NB4 (cell line): ENCODE measurements around the gene BTBD9.

Source experiments
- DNase-seq: peaks from one replicate; pipeline ENCODE4 v3.0.0; 2010; ENCODE audit warnings: low read depth
- H3K4me3 ChIP-seq: one replicate; pipeline ENCODE4 v1.5.1; 2011; ENCODE audit warnings: mild to moderate bottlenecking, low read depth, low read length, moderate library complexity
- MAX ChIP-seq: IDR thresholded peaks from 2 replicates; pipeline ENCODE4 v1.6.1; 2011; ENCODE audit warnings: low read depth, low read length
- MYC ChIP-seq: IDR thresholded peaks from 2 replicates; pipeline ENCODE4 v1.6.1; 2011; ENCODE audit warnings: low read depth, low read length
- POLR2A ChIP-seq: IDR thresholded peaks from 2 replicates; pipeline ENCODE4 v1.6.1; 2011; ENCODE audit warnings: mild to moderate bottlenecking; ENCODE audit not compliant: insufficient read length; ENCODE audit errors: extremely low read depth
- TF ChIP-seq, protein P1 (sequence below): IDR thresholded peaks from one replicate; pipeline ENCODE4 v1.5.1; 2012; ENCODE audit warnings: low read depth, low read length

The BTBD9 gene

DNA sequence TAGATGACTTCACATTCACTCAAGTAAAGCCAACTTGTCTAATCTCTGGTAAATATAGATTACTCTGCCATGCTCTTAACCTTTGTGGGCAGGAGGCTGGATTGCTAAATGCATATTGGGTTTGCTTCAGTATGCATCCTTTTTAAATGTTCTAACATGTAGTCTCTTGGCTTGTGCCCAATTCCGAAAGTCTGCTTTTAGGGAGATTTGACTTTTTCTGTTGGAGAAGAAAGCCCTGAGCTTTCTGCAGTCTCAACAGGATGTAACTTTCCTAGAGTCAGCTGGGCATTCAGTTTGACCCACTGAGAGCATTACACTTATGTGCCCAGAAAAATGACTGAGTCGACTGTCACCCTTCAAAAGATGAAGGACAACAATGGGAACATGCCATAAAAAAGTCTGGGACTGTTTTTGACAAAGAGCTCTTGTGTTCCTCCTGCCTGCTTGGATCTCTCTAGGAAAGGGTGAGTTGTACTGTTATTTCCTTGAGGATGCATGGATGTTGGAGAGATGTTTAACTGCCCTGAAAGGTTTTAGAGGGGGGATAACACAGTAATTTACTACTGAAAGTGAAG, 520.9 kb downstream of the BTBD9 start:
- H3K4me3 ChIP-seq: no peak overlapping the region
- TF ChIP-seq, protein P1, sequence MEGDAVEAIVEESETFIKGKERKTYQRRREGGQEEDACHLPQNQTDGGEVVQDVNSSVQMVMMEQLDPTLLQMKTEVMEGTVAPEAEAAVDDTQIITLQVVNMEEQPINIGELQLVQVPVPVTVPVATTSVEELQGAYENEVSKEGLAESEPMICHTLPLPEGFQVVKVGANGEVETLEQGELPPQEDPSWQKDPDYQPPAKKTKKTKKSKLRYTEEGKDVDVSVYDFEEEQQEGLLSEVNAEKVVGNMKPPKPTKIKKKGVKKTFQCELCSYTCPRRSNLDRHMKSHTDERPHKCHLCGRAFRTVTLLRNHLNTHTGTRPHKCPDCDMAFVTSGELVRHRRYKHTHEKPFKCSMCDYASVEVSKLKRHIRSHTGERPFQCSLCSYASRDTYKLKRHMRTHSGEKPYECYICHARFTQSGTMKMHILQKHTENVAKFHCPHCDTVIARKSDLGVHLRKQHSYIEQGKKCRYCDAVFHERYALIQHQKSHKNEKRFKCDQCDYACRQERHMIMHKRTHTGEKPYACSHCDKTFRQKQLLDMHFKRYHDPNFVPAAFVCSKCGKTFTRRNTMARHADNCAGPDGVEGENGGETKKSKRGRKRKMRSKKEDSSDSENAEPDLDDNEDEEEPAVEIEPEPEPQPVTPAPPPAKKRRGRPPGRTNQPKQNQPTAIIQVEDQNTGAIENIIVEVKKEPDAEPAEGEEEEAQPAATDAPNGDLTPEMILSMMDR: no peak
- no peak for TF ChIP-seq MAX
- TF ChIP-seq MYC: no peak
- TF ChIP-seq POLR2A: no peak
- no peak for DNase-seq
